OCI-LY1 (cell line): ENCODE data around the gene LTBP4.
"Not testable (repeated sequence)": the region's sequence is repeated elsewhere in the genome, so short reads cannot be mapped to it uniquely, and the experiment has no call there.

Experiments used
- H2AFZ ChIP-seq: fragments of 200-600 bp; sonication (generic), shearing (Covaris generic); 2 replicates; pipeline ENCODE4 v1.6.0; 2014; ENCODE audit warnings: antibody characterized with exemption, mild to moderate bottlenecking, low read length
- H3F3A ChIP-seq: fragments of 200-600 bp; sonication (generic), shearing (Covaris generic); 2 replicates; pipeline ENCODE4 v1.6.0; 2014; ENCODE audit warnings: mild to moderate bottlenecking, antibody characterized with exemption, low read length, moderate library complexity; ENCODE audit not compliant: insufficient read depth
- H3K27ac ChIP-seq: fragments of 200-600 bp; sonication (generic); 2 replicates; pipeline ENCODE4 v1.5.1; 2014; ENCODE audit warnings: low read length, mixed run types, mild to moderate bottlenecking, low read depth; ENCODE audit not compliant: poor library complexity, severe bottlenecking
- H3K27me3 ChIP-seq: fragments of 200-600 bp; sonication (generic); 2 replicates; pipeline ENCODE4 v1.6.0; 2014; ENCODE audit warnings: antibody characterized with exemption, mild to moderate bottlenecking, low read length, moderate library complexity; ENCODE audit not compliant: insufficient read depth
- H3K36me3 ChIP-seq: fragments of 200-600 bp; sonication (generic); 2 replicates; pipeline ENCODE4 v1.6.1; 2014; ENCODE audit warnings: mild to moderate bottlenecking, antibody characterized with exemption, low read length, moderate library complexity, mixed read lengths; ENCODE audit not compliant: insufficient read depth
- H3K4me1 ChIP-seq: fragments of 200-600 bp; sonication (generic); 2 replicates; pipeline ENCODE4 v1.5.1; 2014; ENCODE audit warnings: mild to moderate bottlenecking, low read length, moderate library complexity; ENCODE audit not compliant: insufficient read depth, severe bottlenecking
- H3K4me2 ChIP-seq: fragments of 200-600 bp; sonication (generic), shearing (Covaris generic); 2 replicates; pipeline ENCODE4 v1.6.1; 2014; ENCODE audit warnings: low read length
- H3K4me3 ChIP-seq: fragments of 200-600 bp; sonication (generic); 2 replicates; pipeline ENCODE4 v1.5.1; 2014; ENCODE audit warnings: low read length, low read depth, mild to moderate bottlenecking, mixed read lengths; ENCODE audit not compliant: poor library complexity, severe bottlenecking
- H3K79me2 ChIP-seq: fragments of 200-600 bp; shearing (Covaris generic); 2 replicates; pipeline ENCODE4 v1.6.1; 2016; ENCODE audit warnings: mixed run types, low read length, mixed read lengths; ENCODE audit not compliant: insufficient read depth
- H3K9ac ChIP-seq: fragments of 200-600 bp; sonication (generic), shearing (Covaris generic); 2 replicates; pipeline ENCODE4 v1.6.1; 2014; ENCODE audit warnings: mild to moderate bottlenecking, low read length, mixed read lengths
- H3K9me2 ChIP-seq: fragments of 200-600 bp; sonication (generic), shearing (Covaris generic); 2 replicates; pipeline ENCODE4 v1.6.1; 2014; ENCODE audit warnings: low read depth, mild to moderate bottlenecking, low read length, mixed read lengths
- H3K9me3 ChIP-seq: fragments of 200-600 bp; shearing (Covaris generic); 2 replicates; pipeline ENCODE4 v1.6.1; 2014; ENCODE audit warnings: low read length, mixed read lengths
- H4K20me1 ChIP-seq: fragments of 200-600 bp; sonication (generic), shearing (Covaris generic); 2 replicates; pipeline ENCODE4 v1.6.0; 2016; ENCODE audit warnings: mild to moderate bottlenecking, low read length; ENCODE audit not compliant: insufficient read depth
- CTCF ChIP-seq: fragments of 200-600 bp; sonication (generic), shearing (Covaris generic); IDR thresholded peaks from 2 replicates; pipeline ENCODE4 v1.5.1; 2017; ENCODE audit warnings: mild to moderate bottlenecking, antibody characterized with exemption, low read length, moderate library complexity, mixed read lengths
- EZH2 ChIP-seq: fragments of 200-600 bp; sonication (generic), shearing (Covaris generic); IDR thresholded peaks from 2 replicates; pipeline ENCODE4 v1.8.0; 2017; ENCODE audit warnings: borderline replicate concordance, mixed run types, mild to moderate bottlenecking, antibody characterized with exemption, low read length, moderate library complexity, mixed read lengths

Gene LTBP4

GRCh38 chr19:40621966-40622772, 21.0 kb downstream of the LTBP4 start:
- Histone ChIP-seq H4K20me1 (no peaks in the 10 kb centered on the region), H3K4me2 (no peak overlapping the region), H3K4me1 (no peaks in the 10 kb centered on the region), H3K9me3 (no peaks in the 10 kb centered on the region), H3K9ac (no peak overlapping the region), H2AFZ (no peak overlapping the region), H3K79me2 (no peaks in the 10 kb centered on the region), H3K9me2 (no peaks in the 10 kb centered on the region), H3K27ac (no peak overlapping the region), H3F3A (no peaks in the 10 kb centered on the region), H3K27me3 (no peaks in the 10 kb centered on the region), H3K4me3 (no peak overlapping the region), H3K36me3 (peaks cover 73% of the 10 kb centered on the region)
- no peak for TF ChIP-seq CTCF
- no peak for TF ChIP-seq EZH2

GRCh38 chr19:40622773-40623075, 21.6 kb downstream of the LTBP4 start:
- H3K9me3 ChIP-seq = no peaks in the 10 kb centered on the region
- H3K9ac ChIP-seq = no peak overlapping the region
- H3K27ac ChIP-seq = no peak overlapping the region
- no peaks in the 10 kb centered on the region for H3K79me2 ChIP-seq
- H3K4me3 ChIP-seq = no peak overlapping the region
- no peaks in the 10 kb centered on the region for H3K4me1 ChIP-seq
- H3F3A ChIP-seq = no peaks in the 10 kb centered on the region
- H3K27me3 ChIP-seq = no peaks in the 10 kb centered on the region
- no peak overlapping the region for H3K4me2 ChIP-seq
- TF ChIP-seq CTCF (no peak), EZH2 (no peak)
- H3K9me2 ChIP-seq = no peaks in the 10 kb centered on the region
- no peak overlapping the region for H2AFZ ChIP-seq
- no peaks in the 10 kb centered on the region for H4K20me1 ChIP-seq
- peaks cover 73% of the 10 kb centered on the region for H3K36me3 ChIP-seq

GRCh38 chr19:40623403-40624251, 22.5 kb downstream of the LTBP4 start:
- no peaks in the 10 kb centered on the region for H3F3A ChIP-seq
- no peaks in the 10 kb centered on the region for H3K79me2 ChIP-seq
- no peaks in the 10 kb centered on the region for H3K9me2 ChIP-seq
- H3K36me3 ChIP-seq = peaks cover 65% of the 10 kb centered on the region
- H3K27ac ChIP-seq = no peak overlapping the region
- no peaks in the 10 kb centered on the region for H3K4me1 ChIP-seq
- H4K20me1 ChIP-seq = no peaks in the 10 kb centered on the region
- H3K9me3 ChIP-seq = no peaks in the 10 kb centered on the region
- H3K27me3 ChIP-seq = no peaks in the 10 kb centered on the region
- H3K4me3 ChIP-seq = no peak overlapping the region
- H2AFZ ChIP-seq = no peak overlapping the region
- no peak overlapping the region for H3K4me2 ChIP-seq
- TF ChIP-seq CTCF = no peak
- no peak for TF ChIP-seq EZH2
- no peak overlapping the region for H3K9ac ChIP-seq

DNA sequence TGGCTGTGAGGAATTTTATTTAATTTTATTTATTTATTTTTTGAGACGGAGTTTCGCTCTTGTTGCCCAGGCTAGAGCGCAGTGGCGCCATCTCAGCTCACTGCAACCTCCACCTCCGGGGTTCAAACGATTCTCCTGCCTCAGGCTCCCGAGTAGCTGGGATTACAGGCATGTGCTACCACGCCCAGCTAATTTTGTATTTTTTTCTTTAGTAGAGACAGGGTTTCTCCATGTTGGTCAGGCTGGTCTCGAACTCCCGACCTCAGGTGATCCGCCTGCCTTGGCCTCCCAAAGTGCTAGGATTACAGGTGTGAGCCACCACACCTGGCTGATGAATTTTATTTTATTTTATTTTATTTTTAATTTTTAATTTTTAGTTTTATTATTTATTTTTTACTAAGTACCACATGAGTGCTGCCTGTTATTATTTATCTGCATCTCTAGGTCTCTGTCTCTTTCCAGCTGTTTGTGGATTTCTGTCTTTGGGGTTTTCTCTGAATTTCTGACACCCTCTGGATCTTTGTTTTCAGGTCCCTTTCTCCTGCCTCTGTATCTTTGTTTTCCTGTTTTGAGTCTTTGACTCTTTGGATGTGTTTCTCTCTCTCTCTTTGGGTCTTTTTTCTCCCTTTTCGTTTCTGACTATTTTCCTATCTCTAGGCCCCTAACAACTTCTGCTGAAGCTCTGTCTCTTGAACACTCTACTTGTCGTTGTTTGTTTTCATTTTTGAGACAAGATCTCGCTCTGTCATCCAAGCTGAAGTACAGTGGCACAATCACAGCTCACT, 23.4 kb downstream of the LTBP4 start:
- H3K4me2 ChIP-seq, H3K9ac ChIP-seq, H3K4me3 ChIP-seq, H3F3A ChIP-seq, H2AFZ ChIP-seq, H3K4me1 ChIP-seq, H4K20me1 ChIP-seq, H3K9me2 ChIP-seq, H3K27ac ChIP-seq, H3K9me3 ChIP-seq, H3K27me3 ChIP-seq, H3K79me2 ChIP-seq: not testable (repeated sequence)
- H3K36me3 ChIP-seq = peaks cover 63% of the 10 kb centered on the region
